Panc1 (cell line): ENCODE measurements around the gene OLFML2B.

Experiments used
- POLR2AphosphoS5 ChIP-seq: IDR thresholded peaks from 2 replicates; pipeline ENCODE4 v1.6.1; 2012; ENCODE audit warnings: mild to moderate bottlenecking, low read depth, low read length, moderate library complexity
- TF ChIP-seq, protein P1 (sequence below): fragments of 450-650 bp; IDR thresholded peaks from 2 replicates; pipeline ENCODE4 v1.5.1; 2017; ENCODE audit warnings: mild to moderate bottlenecking

DNA sequence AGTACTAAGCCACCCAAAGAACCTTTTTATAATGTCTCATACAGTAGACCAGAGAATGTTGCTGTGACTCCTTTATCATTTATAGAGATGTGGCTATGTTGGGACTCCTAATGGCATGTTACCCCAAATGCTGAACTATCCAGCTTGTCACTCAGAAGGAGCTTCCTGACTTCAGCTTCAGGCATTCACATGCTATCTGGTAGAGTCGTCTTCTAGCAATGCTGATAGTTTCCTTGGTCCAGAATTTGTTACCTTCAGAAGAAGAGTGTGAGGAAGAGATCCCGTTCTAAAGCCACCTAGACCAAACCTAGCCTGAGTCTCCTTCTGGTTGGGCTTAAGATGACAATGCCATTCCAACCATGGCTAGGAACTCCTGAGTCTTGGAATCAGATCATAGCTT lies 68.1 kb downstream of the OLFML2B start:
- TF ChIP-seq, protein P1, sequence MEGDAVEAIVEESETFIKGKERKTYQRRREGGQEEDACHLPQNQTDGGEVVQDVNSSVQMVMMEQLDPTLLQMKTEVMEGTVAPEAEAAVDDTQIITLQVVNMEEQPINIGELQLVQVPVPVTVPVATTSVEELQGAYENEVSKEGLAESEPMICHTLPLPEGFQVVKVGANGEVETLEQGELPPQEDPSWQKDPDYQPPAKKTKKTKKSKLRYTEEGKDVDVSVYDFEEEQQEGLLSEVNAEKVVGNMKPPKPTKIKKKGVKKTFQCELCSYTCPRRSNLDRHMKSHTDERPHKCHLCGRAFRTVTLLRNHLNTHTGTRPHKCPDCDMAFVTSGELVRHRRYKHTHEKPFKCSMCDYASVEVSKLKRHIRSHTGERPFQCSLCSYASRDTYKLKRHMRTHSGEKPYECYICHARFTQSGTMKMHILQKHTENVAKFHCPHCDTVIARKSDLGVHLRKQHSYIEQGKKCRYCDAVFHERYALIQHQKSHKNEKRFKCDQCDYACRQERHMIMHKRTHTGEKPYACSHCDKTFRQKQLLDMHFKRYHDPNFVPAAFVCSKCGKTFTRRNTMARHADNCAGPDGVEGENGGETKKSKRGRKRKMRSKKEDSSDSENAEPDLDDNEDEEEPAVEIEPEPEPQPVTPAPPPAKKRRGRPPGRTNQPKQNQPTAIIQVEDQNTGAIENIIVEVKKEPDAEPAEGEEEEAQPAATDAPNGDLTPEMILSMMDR, result no peak
- no peak for TF ChIP-seq POLR2AphosphoS5
